GM23338 (cell line): Measurements from ENCODE around the gene GRAMD1A. TPM values are rescaled to one million over a fixed set of nuclear protein-coding genes. Genes with fewer than 3 reads are reported as not detected.

ENCODE experiments used
- CTCF ChIP-seq, 2 experiments: fragments of 200-600 bp in 1 of 2; sonication (generic) in 1 of 2; conservative IDR thresholded peaks; 2 replicates each; pipeline versions ENCODE4 v1.5.1 to v1.6.1; 2016 to 2017; ENCODE audit warnings: antibody characterized with exemption in 2 of 2, low read depth in 2 of 2, mild to moderate bottlenecking in 2 of 2, moderate library complexity in 1 of 2
- REST ChIP-seq: IDR thresholded peaks from one replicate; pipeline ENCODE4 v1.6.1; 2018; ENCODE audit warnings: antibody characterized with exemption; ENCODE audit not compliant: unreplicated experiment
- ZNF331 ChIP-seq: fragments of 250-450 bp; sonication (Bioruptor Pico); IDR thresholded peaks from 2 replicates; pipeline ENCODE4 v1.5.0; 2020; ENCODE audit warnings: low read depth, mild to moderate bottlenecking, moderate library complexity
- polyA plus RNA-seq: library from polyadenylated mRNA; unstranded; fragments of >200 nt; fragmentation: Nextera tagmentation; extraction: Ambion mirVana; gene quantifications from 2 replicates; pipeline ENCODE4 v1.2.1, GENCODE V29; 2016
- total RNA-seq: library from RNA; depleted of rRNA; stranded (reverse); fragments of >200 nt; shearing (Covaris generic); gene quantifications from 2 replicates; pipeline ENCODE4 v1.2.3, GENCODE V29; 2014
- TF ChIP-seq, protein P1 (sequence below): fragments of 250-450 bp; sonication (Bioruptor Pico); IDR thresholded peaks from 2 replicates; pipeline ENCODE4 v1.5.0; 2020; ENCODE audit warnings: mild to moderate bottlenecking, moderate library complexity

The GRAMD1A gene
- total and polyA plus RNA-seq, 2 experiments from 2014 or later, result 122 to 174 TPM

DNA sequence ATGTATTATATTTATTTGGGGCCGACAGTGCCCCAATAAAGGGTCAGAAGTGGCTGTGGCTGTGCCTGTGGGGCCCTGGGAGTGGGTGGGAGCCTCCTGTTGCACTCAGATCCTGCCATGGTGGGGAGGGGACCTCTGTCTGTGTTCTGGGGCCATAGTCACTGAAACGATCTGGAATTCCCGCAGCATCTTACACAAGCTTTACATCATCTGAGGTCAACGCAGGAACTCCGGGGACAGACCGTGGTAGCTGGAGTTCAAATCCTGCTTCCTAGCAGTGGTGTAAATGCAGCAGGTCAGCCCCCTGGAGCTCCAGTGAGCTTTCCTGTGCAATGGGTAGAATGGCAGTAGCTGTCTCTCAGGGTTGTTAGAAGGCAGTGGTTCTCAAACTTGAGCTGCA lies 26.3 kb downstream of the GRAMD1A start (continued):
- TF ChIP-seq, protein P1, sequence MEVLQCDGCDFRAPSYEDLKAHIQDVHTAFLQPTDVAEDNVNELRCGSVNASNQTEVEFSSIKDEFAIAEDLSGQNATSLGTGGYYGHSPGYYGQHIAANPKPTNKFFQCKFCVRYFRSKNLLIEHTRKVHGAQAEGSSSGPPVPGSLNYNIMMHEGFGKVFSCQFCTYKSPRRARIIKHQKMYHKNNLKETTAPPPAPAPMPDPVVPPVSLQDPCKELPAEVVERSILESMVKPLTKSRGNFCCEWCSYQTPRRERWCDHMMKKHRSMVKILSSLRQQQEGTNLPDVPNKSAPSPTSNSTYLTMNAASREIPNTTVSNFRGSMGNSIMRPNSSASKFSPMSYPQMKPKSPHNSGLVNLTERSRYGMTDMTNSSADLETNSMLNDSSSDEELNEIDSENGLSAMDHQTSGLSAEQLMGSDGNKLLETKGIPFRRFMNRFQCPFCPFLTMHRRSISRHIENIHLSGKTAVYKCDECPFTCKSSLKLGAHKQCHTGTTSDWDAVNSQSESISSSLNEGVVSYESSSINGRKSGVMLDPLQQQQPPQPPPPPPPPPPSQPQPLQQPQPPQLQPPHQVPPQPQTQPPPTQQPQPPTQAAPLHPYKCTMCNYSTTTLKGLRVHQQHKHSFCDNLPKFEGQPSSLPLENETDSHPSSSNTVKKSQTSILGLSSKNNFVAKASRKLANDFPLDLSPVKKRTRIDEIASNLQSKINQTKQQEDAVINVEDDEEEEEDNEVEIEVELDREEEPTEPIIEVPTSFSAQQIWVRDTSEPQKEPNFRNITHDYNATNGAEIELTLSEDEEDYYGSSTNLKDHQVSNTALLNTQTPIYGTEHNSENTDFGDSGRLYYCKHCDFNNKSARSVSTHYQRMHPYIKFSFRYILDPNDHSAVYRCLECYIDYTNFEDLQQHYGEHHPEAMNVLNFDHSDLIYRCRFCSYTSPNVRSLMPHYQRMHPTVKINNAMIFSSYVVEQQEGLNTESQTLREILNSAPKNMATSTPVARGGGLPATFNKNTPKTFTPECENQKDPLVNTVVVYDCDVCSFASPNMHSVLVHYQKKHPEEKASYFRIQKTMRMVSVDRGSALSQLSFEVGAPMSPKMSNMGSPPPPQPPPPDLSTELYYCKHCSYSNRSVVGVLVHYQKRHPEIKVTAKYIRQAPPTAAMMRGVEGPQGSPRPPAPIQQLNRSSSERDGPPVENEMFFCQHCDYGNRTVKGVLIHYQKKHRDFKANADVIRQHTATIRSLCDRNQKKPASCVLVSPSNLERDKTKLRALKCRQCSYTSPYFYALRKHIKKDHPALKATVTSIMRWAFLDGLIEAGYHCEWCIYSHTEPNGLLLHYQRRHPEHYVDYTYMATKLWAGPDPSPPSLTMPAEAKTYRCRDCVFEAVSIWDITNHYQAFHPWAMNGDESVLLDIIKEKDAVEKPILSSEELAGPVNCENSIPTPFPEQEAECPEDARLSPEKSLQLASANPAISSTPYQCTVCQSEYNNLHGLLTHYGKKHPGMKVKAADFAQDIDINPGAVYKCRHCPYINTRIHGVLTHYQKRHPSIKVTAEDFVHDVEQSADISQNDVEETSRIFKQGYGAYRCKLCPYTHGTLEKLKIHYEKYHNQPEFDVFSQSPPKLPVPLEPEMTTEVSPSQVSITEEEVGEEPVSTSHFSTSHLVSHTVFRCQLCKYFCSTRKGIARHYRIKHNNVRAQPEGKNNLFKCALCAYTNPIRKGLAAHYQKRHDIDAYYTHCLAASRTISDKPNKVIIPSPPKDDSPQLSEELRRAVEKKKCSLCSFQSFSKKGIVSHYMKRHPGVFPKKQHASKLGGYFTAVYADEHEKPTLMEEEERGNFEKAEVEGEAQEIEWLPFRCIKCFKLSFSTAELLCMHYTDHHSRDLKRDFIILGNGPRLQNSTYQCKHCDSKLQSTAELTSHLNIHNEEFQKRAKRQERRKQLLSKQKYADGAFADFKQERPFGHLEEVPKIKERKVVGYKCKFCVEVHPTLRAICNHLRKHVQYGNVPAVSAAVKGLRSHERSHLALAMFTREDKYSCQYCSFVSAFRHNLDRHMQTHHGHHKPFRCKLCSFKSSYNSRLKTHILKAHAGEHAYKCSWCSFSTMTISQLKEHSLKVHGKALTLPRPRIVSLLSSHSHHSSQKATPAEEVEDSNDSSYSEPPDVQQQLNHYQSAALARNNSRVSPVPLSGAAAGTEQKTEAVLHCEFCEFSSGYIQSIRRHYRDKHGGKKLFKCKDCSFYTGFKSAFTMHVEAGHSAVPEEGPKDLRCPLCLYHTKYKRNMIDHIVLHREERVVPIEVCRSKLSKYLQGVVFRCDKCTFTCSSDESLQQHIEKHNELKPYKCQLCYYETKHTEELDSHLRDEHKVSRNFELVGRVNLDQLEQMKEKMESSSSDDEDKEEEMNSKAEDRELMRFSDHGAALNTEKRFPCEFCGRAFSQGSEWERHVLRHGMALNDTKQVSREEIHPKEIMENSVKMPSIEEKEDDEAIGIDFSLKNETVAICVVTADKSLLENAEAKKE (CRISPR knock-in tag), result no peak
- no peak for TF ChIP-seq CTCF (conservative IDR thresholded peaks at IDR 0.05; ENCODE audit: low read depth in 2 of 2)
- no peak for TF ChIP-seq ZNF331 (CRISPR knock-in tag)
- TF ChIP-seq REST, result no peak
